GM12865 (cell line): Measurements from ENCODE around the gene NEIL1.
A peak's percentile ranks its signal among the peaks of the same experiment; 100 is the strongest.
"Not testable (repeated sequence)": the region's sequence is repeated elsewhere in the genome, so short reads cannot be mapped to it uniquely, and the experiment has no call there.

Source experiments
- DNase-seq: peaks from one replicate; pipeline ENCODE4 v3.0.0; 2010; ENCODE audit warnings: low read depth
- H3K4me3 ChIP-seq: 2 replicates; pipeline ENCODE4 v1.5.1; 2011; ENCODE audit warnings: mild to moderate bottlenecking, low read depth, low read length, control low read depth
- CTCF ChIP-seq: IDR thresholded peaks from 2 replicates; pipeline ENCODE4 v1.5.1; 2011; ENCODE audit warnings: low read length, control low read depth, low read depth, inconsistent platforms; ENCODE audit not compliant: insufficient read depth; ENCODE audit errors: missing control alignments

The NEIL1 gene, protein sequence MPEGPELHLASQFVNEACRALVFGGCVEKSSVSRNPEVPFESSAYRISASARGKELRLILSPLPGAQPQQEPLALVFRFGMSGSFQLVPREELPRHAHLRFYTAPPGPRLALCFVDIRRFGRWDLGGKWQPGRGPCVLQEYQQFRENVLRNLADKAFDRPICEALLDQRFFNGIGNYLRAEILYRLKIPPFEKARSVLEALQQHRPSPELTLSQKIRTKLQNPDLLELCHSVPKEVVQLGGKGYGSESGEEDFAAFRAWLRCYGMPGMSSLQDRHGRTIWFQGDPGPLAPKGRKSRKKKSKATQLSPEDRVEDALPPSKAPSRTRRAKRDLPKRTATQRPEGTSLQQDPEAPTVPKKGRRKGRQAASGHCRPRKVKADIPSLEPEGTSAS

GRCh38 chr15:75346796-75347221 lies at the start of gene NEIL1:
Gene NEIL1, plus strand, starts transcription at chr15:75347039. Its CDS starts 1,867 bp downstream, at chr15:75348906.
- no peak for DNase-seq
- no peak for TF ChIP-seq CTCF
- peak within 1 kb of the TSS; percentile 47 for H3K4me3 ChIP-seq

DNA sequence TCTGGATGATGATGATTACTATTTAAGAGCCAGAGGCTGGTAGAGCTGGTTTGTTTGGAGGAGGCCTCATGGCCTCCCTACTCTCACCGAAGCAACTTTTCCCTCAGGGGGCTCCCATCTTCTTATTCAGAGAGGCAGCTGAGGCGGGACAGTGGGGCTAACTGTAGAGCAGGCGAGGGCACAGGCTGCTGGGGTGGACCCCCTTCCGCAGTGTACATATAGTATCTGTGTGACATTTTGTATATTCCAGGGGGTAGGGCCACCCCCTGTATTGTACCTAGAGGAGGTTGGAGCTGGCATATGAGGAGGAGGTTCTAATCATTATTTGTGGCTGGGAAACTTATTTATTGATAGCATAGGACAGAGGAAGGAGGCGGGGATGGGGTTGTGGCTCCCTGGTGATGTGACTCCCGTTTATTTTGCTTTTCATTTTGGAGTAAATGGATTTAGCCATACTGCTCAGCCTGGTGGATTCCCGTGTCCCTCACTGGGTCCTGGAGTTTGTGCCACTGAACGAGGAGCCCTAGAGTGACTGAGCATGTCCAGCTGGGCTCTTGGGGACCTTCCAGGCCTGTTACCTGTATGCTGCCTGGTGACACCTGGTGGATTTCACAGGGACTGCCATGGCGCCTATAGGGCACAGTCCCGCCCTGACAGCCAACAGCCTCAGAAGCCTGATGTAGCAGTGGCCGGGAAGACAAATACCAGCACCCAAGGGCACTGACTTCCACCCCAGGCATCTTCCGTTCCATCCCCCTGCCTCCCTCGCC lies 48.1 kb upstream of the NEIL1 start:
- not testable (repeated sequence) for DNase-seq, H3K4me3 ChIP-seq

- H3K4me3 ChIP-seq, DNase-seq: not testable (repeated sequence)
- peak; percentile 28 for TF ChIP-seq CTCF
Observed at GRCh38 chr15:75299311-75299688, 47.5 kb upstream of the NEIL1 start.

- not testable (repeated sequence) for H3K4me3 ChIP-seq, DNase-seq
Observed at GRCh38 chr15:75300026-75300425, 46.8 kb upstream of the NEIL1 start.

DNA sequence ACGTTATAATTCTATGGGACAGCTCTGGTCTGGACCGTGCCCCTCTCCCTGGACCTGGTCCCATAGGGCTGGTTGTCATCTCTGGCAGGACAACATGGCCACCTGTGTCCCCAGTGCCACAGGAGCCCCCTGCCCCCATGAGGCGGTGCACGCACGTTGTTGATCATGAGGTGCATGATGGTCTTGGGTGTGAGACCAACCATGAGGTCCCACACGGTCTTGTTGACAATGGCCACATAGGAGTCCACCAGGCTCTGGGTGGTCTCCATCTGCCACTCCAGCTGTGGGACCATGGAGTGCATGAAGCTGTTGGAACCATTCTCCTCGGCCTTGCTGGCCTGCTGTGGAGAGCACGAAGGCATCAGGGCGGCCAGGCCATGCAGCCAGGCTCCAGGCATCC lies 44.5 kb upstream of the NEIL1 start:
- no peak for TF ChIP-seq CTCF
- H3K4me3 ChIP-seq = no peak overlapping the region
- DNase-seq = no peak

DNA sequence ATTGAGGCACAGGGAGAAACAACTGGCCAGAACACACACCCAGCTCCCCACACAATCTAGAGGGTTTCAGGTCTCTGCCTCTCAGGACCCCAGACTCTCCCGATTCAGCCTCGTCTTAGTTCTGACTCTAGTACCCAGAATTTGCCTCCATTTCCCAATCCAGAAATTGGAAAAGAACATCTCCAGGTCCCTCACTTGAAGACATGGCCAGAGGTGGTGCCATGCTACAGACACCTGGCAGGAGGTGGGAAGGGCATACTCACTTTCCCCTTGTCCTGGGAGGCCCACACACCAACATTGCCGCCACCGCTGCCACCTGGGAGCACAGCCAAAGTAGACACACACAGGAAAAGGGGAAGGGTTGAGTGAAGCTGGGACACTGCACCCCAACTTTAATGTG lies 44.1 kb upstream of the NEIL1 start:
- DNase-seq, H3K4me3 ChIP-seq: not testable (repeated sequence)

- no peak overlapping the region for H3K4me3 ChIP-seq
- no peak for DNase-seq
- TF ChIP-seq CTCF = no peak
Observed at GRCh38 chr15:75306188-75306587, 40.7 kb upstream of the NEIL1 start.

GRCh38 chr15:75307778-75308390 lies 39.0 kb upstream of the NEIL1 start:
- peak; percentile 53 for DNase-seq
- peak; percentile 56 for TF ChIP-seq CTCF
- H3K4me3 ChIP-seq = no peak overlapping the region
